Effector CD4-positive, alpha-beta T cell (primary cell): Measurements from ENCODE around the gene RAMACL.

Experiments
- DNase-seq: peaks from one replicate; pipeline ENCODE4 v3.0.0-alpha.2; 2020

Gene RAMACL

GRCh38 chr6:166572370-166573261 is 13.9 kb downstream of the RAMACL start:
- DNase-seq: no peak

- DNase-seq: no peak
Measured at GRCh38 chr6:166570929-166571713, 15.4 kb downstream of the RAMACL start.

GRCh38 chr6:166569206-166569605 is 17.3 kb downstream of the RAMACL start:
- no peak for DNase-seq

- DNase-seq: no peak
Measured at GRCh38 chr6:166567813-166568212, 18.7 kb downstream of the RAMACL start.

GRCh38 chr6:166567107-166567506 is 19.4 kb downstream of the RAMACL start:
- DNase-seq: no peak

GRCh38 chr6:166566026-166567011 is 20.2 kb downstream of the RAMACL start:
- no peak for DNase-seq

GRCh38 chr6:166565084-166565967 is 21.2 kb downstream of the RAMACL start:
- no peak for DNase-seq

GRCh38 chr6:166563805-166564204 is 22.7 kb downstream of the RAMACL start:
- no peak for DNase-seq

- DNase-seq: no peak
Measured at GRCh38 chr6:166563200-166563599, 23.3 kb downstream of the RAMACL start.

- no peak for DNase-seq
Measured at GRCh38 chr6:166562726-166563125, 23.8 kb downstream of the RAMACL start.

- no peak for DNase-seq
Measured at GRCh38 chr6:166561771-166562359, 24.6 kb downstream of the RAMACL start.

GRCh38 chr6:166560222-166560621 is 26.3 kb downstream of the RAMACL start:
- no peak for DNase-seq

GRCh38 chr6:166559662-166560061 is 26.8 kb downstream of the RAMACL start:
- no peak for DNase-seq

GRCh38 chr6:166559211-166559610 is 27.3 kb downstream of the RAMACL start:
- DNase-seq: no peak

GRCh38 chr6:166558156-166559005 is 28.1 kb downstream of the RAMACL start:
- no peak for DNase-seq

- no peak for DNase-seq
Measured at GRCh38 chr6:166556863-166557322, 29.6 kb downstream of the RAMACL start.

- no peak for DNase-seq
Measured at GRCh38 chr6:166556336-166556735, 30.1 kb downstream of the RAMACL start.

GRCh38 chr6:166555086-166555485 is 31.4 kb downstream of the RAMACL start:
- no peak for DNase-seq

GRCh38 chr6:166554316-166554715 is 32.2 kb downstream of the RAMACL start:
- DNase-seq: no peak
